Measurements from ENCODE around the gene DIO3. TPM values are rescaled to one million over a fixed set of nuclear protein-coding genes. Genes with fewer than 3 reads are reported as not detected.

The DIO3 gene
- total RNA-seq, 1 experiment from 2014 or later: 0.26 TPM

DNA sequence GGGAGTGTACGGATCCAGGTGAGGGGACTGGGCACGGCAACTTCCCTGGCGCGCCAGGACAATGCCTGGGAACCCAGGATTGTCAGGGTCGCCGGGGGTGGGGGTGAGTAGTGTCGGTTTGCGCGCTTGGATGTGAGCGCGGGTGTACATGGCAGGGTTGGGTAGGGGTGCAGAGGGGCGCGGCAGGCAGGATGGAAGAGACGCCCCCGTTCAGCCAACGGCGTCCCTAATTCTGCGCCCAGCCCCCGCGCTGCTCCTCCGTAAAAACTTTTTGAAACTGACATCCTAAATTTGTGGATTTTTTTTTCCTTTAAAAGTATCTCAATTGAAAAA is 3.1 kb downstream of the DIO3 start:
- no TSS peak for BruUV-seq (replicated peaks)
- Histone ChIP-seq H3K4me2 (peak overlapping the region; percentile 22), H3K27ac (no peak overlapping the region)

DNA sequence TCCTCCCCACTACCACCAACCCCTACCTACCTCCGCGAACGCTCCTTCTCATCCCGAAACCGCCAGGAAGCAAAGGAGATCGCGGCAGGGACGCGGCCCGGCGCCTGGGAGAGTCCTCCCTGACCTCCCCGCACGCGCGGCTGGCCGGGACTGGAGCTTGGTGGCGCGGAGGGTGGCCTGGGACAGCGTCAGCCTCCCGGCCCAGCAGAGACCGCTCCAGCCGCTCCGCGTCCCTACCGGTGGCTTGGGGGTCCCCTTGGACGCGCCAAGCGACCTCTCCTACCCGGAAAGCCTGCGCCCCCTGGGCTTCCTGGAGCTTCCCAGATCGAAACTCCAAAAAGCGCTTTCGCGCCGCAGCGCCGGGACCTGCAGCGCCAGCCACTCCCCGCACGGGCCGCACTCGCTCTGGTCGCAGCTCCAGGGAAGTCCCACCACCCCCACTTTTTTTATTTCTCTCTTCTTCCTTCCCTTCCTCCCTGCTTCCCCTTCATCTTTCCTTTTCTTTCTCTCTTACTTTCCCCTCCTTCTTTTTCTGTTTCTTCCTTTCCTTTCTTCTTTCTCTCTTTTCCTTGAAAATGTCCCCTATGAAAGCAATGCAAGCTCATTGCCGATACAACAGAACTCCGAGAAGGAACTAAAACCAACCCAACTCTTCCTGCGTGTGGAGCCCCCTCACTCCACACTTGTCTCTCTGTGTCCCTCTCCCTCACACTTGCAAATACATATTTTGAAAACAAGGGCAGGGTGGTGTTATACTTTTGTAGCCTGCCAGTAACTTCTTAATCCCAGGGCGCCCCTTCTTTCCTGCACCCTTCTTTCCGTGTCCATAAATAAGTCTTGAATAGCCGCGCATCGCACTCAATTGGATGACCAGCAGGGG is 3.8 kb downstream of the DIO3 start:
- DNase-seq: no peak
- Histone ChIP-seq H3K79me2 (ENCODE audit: low read depth) (no peaks in the 10 kb centered on the region), H3K27me3 (ENCODE audit: insufficient read depth, low read depth) (peaks cover 48% of the 10 kb centered on the region), H3K4me2 (no peak overlapping the region), H2AFZ (no peak overlapping the region), H3K27ac (no peak overlapping the region), H3K9me2 (ENCODE audit: insufficient read depth) (no peaks in the 10 kb centered on the region), H3F3A (ENCODE audit: insufficient read depth, low read depth) (no peaks in the 10 kb centered on the region), H3K36me3 (ENCODE audit: low read depth) (no peaks in the 10 kb centered on the region), H4K20me1 (ENCODE audit: insufficient read depth) (no peaks in the 10 kb centered on the region), H3K4me1 (replicated peaks; ENCODE audit: insufficient read depth) (no peaks in the 10 kb centered on the region), H3K4me3 (no peak overlapping the region), H3K9me3 (ENCODE audit: insufficient read depth, low read depth) (no peaks in the 10 kb centered on the region)
- ChIA-PET POLR2A (ENCODE audit: unreplicated experiment) (interaction anchor here (0.7 kb wide), 1 partner anchor 88 kb away, joined by 6 read pairs; no protein-coding TSS in a partner anchor), CTCF (interaction anchor here (0.6 to 0.7 kb wide), 2 partner anchors 62 to 1147 kb away, joined by 4 to 9 read pairs; no protein-coding TSS in a partner anchor)
- no TSS peak for BruUV-seq (replicated peaks)
- intact Hi-C loops (cut with micrococcal nuclease; ENCODE audit: unreplicated experiment): no loop called here
- no peak for TF ChIP-seq EZH2 (IDR thresholded peaks at IDR 0.05; ENCODE audit: low read depth)
- TF ChIP-seq, protein P1, sequence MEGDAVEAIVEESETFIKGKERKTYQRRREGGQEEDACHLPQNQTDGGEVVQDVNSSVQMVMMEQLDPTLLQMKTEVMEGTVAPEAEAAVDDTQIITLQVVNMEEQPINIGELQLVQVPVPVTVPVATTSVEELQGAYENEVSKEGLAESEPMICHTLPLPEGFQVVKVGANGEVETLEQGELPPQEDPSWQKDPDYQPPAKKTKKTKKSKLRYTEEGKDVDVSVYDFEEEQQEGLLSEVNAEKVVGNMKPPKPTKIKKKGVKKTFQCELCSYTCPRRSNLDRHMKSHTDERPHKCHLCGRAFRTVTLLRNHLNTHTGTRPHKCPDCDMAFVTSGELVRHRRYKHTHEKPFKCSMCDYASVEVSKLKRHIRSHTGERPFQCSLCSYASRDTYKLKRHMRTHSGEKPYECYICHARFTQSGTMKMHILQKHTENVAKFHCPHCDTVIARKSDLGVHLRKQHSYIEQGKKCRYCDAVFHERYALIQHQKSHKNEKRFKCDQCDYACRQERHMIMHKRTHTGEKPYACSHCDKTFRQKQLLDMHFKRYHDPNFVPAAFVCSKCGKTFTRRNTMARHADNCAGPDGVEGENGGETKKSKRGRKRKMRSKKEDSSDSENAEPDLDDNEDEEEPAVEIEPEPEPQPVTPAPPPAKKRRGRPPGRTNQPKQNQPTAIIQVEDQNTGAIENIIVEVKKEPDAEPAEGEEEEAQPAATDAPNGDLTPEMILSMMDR (conservative IDR thresholded peaks at IDR 0.05): 0 out of 2 replicates have a peak, but pooled peaks have one; percentile 31

More for the DNA sequence above, 3.1 kb downstream of the DIO3 start:
- Histone ChIP-seq H3K27me3 (ENCODE audit: insufficient read depth, low read depth) (peaks cover 44% of the 10 kb centered on the region), H3F3A (ENCODE audit: insufficient read depth, low read depth) (no peaks in the 10 kb centered on the region), H4K20me1 (ENCODE audit: insufficient read depth) (no peaks in the 10 kb centered on the region), H3K4me3 (no peak overlapping the region), H3K36me3 (ENCODE audit: low read depth) (no peaks in the 10 kb centered on the region), H3K9me3 (ENCODE audit: insufficient read depth, low read depth) (no peaks in the 10 kb centered on the region), H3K79me2 (ENCODE audit: low read depth) (no peaks in the 10 kb centered on the region), H3K9me2 (ENCODE audit: insufficient read depth) (no peaks in the 10 kb centered on the region), H3K4me1 (replicated peaks; ENCODE audit: insufficient read depth) (no peaks in the 10 kb centered on the region), H2AFZ (no peak overlapping the region)
- ChIA-PET POLR2A (ENCODE audit: unreplicated experiment) (no interaction called here), CTCF (no interaction called here)
- DNase-seq: no peak
- peak; percentile 86; the same call in 1 of the 2 replicates for TF ChIP-seq EZH2 (IDR thresholded peaks at IDR 0.05; ENCODE audit: low read depth)
- TF ChIP-seq, protein P1 (conservative IDR thresholded peaks at IDR 0.05): no peak
- intact Hi-C loops (cut with micrococcal nuclease; ENCODE audit: unreplicated experiment): no loop called here

DNA sequence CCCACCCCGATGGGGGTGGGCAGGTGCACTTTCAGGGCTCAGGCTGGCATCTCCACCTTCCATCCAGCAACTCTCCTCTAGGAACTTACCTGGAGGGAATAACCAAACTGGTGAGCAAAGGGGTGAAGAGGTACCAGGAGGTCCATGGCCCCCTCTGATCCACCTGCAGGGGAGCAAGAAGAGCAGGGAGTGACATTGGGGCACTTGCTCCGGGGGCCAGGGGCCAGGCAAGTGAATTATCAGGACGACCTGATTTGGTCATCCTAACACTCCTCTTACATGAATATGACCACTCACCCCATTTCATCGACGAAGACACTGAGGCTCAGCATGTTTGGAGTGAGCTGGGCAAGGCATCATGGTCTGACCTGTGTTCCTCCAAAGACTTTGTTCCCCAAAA is 6.0 kb downstream of the DIO3 start:
- H3K4me2 ChIP-seq: no peak overlapping the region
- intact Hi-C loops (cut with micrococcal nuclease; ENCODE audit: unreplicated experiment): no loop called here
- H3K27ac ChIP-seq: no peak overlapping the region
- H4K20me1 ChIP-seq (ENCODE audit: insufficient read depth): no peaks in the 10 kb centered on the region
- POLR2A ChIA-PET (ENCODE audit: unreplicated experiment): no interaction called here
- no peaks in the 10 kb centered on the region for H3K4me1 ChIP-seq (replicated peaks; ENCODE audit: insufficient read depth)
- CTCF ChIA-PET: no interaction called here
- no peaks in the 10 kb centered on the region for H3K9me2 ChIP-seq (ENCODE audit: insufficient read depth)
- H3K36me3 ChIP-seq (ENCODE audit: low read depth): no peaks in the 10 kb centered on the region
- H3F3A ChIP-seq (ENCODE audit: insufficient read depth, low read depth): no peaks in the 10 kb centered on the region
- no peak overlapping the region for H3K4me3 ChIP-seq
- no TSS peak for BruUV-seq (replicated peaks)
- TF ChIP-seq, protein P1 (conservative IDR thresholded peaks at IDR 0.05): no peak
- TF ChIP-seq EZH2 (IDR thresholded peaks at IDR 0.05; ENCODE audit: low read depth): no peak
- no peaks in the 10 kb centered on the region for H3K79me2 ChIP-seq (ENCODE audit: low read depth)
- H2AFZ ChIP-seq: no peak overlapping the region
- H3K27me3 ChIP-seq (ENCODE audit: insufficient read depth, low read depth): peaks cover 53% of the 10 kb centered on the region
- no peak for DNase-seq
- H3K9me3 ChIP-seq (ENCODE audit: insufficient read depth, low read depth): no peaks in the 10 kb centered on the region
